Epithelial cell of esophagus (primary cell): Measurements from ENCODE around the gene TMEM131L.
A peak's percentile ranks its signal among the peaks of the same experiment; 100 is the strongest.

Experiments
- DNase-seq: peaks from one replicate; pipeline ENCODE4 v3.0.0; 2010; ENCODE audit warnings: low read depth
- H3K4me3 ChIP-seq: 2 replicates; pipeline ENCODE4 v1.5.1; 2011; ENCODE audit warnings: mild to moderate bottlenecking, low read length, control low read depth
- TF ChIP-seq, protein P1 (sequence below): IDR thresholded peaks from 2 replicates; pipeline ENCODE4 v1.5.1; 2011; ENCODE audit warnings: low read depth, mild to moderate bottlenecking, low read length, control low read depth, inconsistent platforms; ENCODE audit not compliant: insufficient read depth; ENCODE audit errors: missing control alignments

TMEM131L gene

DNA sequence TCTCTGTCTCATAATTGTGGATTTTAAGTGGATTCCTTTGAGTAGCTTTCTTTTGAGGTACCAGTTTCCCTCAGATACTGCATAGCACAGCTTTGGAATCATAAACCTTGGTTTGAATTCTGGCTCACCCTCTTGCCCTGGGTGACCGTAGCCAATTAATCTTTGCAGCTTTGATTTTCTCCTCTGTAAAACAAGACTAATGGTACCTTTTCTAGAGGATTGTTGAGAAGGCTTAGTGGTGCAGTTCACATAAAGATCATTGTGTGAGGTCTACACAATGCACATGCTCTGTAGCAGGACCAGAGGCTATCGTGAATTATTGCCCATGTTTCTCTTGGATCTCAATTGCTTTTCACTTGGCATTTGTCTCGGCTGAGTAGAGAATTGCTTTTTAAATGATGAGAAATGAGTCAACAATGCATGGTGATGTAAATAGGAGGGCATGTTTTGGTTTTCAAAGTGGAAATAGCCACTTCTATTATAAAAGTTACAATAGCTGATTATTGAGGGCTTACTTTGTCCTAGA, 47.9 kb downstream of the TMEM131L start:
- TF ChIP-seq, protein P1, sequence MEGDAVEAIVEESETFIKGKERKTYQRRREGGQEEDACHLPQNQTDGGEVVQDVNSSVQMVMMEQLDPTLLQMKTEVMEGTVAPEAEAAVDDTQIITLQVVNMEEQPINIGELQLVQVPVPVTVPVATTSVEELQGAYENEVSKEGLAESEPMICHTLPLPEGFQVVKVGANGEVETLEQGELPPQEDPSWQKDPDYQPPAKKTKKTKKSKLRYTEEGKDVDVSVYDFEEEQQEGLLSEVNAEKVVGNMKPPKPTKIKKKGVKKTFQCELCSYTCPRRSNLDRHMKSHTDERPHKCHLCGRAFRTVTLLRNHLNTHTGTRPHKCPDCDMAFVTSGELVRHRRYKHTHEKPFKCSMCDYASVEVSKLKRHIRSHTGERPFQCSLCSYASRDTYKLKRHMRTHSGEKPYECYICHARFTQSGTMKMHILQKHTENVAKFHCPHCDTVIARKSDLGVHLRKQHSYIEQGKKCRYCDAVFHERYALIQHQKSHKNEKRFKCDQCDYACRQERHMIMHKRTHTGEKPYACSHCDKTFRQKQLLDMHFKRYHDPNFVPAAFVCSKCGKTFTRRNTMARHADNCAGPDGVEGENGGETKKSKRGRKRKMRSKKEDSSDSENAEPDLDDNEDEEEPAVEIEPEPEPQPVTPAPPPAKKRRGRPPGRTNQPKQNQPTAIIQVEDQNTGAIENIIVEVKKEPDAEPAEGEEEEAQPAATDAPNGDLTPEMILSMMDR = no peak
- DNase-seq = no peak
- H3K4me3 ChIP-seq = no peak overlapping the region

DNA sequence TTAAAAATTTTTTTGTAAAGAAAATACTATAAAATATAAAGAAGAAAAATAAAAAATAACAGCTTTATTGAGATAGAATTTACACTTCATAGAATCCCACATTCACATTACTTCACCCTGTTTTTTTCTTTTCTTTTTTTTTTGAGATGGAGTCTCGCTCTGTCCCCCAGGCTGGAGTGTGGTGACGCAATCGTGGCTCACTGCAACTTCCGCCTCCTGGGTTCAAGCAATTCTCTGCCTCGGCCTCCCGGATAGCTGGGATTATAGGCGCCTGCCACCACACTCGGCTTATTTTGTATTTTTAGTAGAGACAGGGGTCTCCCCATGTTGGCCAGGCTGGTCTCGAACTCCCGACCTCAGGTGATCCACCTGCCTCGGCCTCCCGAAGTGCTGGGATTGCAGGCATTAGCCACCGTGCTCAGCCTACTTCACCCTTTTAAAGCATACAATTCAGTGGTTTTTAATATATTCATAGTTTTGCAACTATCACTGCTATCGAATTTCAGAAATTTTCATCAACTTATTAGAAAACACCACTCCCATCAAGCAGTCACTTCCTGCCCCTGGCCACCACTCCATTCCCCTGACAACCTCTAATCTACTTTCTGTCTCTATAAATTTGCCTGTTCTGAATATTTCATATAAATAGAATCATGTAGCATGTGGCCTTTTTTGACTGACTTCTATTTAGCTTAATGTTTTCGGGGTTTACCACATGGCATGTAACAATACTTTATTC, 48.7 kb downstream of the TMEM131L start:
- TF ChIP-seq, protein P1 = no peak
- no peak overlapping the region for H3K4me3 ChIP-seq
- DNase-seq = no peak

DNA sequence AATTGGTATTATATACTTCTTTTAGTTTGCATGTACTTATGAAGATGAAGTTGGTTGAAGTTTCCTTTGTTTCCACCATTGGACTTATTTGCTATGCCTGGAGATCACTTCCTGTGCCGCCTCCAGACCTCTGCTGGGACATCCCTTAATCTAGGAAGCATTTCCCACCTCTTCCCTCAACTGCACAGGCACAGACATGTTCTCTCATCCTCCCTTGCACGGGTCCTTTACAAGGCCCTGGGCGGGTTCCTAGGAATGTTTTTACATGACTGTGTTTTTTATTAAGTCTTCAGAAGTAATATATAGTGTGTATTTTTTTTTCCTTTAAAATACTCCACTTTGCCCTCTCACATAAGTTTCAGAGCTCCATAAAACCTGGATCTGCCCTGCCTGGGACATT, 51.0 kb downstream of the TMEM131L start:
- TF ChIP-seq, protein P1 = no peak
- no peak overlapping the region for H3K4me3 ChIP-seq
- peak; percentile 69 for DNase-seq

DNA sequence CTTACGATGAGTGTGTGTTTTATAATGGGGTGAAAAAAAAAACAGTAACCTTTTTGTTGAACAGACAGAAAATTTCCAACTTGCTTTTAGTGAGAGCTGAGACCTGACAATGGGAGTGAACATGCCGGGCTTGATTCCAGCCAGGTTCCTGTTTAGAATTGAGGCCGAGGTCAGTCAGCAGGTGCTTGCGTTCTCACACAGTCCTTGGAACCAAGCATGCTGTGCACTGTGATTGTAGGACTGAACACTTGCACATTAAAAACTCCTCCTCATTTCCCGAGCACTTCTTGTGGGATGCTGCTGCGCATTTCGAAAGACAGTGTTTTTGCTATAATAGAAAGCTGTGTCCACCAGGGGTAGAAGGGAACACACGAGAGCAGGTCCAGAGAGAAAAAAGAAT, 51.8 kb downstream of the TMEM131L start:
- no peak for DNase-seq
- TF ChIP-seq, protein P1 = no peak
- no peak overlapping the region for H3K4me3 ChIP-seq

DNA sequence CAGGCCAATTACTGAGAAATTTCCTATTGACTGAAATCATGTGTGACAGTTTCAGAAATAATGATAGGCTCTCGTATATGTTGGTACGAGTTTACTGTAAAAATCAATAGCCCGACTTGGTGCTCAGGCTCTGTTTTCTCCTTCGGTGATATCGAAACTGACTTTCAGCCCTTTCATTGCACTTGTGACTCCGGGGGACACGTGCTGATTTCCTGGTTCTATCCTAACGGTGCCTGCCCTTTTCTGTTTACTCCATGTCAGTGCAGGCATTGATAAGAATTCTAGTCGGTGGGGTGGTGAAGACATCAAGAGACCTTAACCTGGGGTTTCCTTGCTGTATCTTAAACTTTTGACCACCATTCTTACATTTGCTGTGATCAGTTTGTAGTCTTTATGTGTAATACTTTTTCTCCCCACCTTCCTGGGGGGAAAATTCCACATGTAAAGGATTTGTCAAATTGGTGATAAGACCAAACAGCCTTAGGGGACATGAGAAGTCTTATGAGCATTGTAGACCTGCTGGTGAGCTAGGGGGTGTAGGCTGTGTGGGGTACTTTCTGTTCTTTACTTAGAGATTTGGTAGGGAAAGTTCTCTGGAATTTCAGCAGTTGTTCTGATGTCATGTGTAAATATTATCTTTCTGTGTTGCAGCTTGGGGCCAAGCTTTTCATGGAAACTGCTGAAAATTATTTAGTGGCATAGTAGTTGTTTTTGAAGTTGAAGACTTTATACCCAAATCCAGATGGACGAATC, 52.7 kb downstream of the TMEM131L start:
- H3K4me3 ChIP-seq = no peak overlapping the region
- no peak for DNase-seq
- TF ChIP-seq, protein P1 = no peak

DNA sequence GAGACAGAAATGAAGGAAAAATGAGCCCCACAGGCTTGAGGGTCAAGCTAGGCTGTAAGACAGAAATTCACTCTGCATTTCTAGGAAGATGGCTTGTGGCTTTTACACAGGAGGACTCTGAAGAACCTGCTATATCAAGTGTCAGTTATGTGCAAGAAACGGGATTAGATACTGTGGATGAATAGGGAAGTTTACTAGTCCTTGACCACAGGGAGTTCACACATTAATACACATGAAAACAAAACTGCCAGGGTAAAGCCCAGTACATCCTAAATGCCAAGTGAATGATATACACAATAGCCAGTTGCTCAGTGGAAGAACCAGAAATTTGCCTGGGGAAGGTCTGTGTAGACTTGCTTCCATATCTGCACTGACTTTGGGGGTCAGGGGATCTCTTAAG, 53.5 kb downstream of the TMEM131L start:
- DNase-seq = no peak
- TF ChIP-seq, protein P1 = no peak
- H3K4me3 ChIP-seq = no peak overlapping the region
